Fibroblast of lung (primary cell): ENCODE data around the gene PTDSS2. TPM values are rescaled to one million over a fixed set of nuclear protein-coding genes. Genes with fewer than 3 reads are reported as not detected.

Source experiments
- DNase-seq, 2 donors: peaks; one replicate each; pipeline versions ENCODE4 v3.0.0 to v3.0.0-alpha.2; 2010; ENCODE audit warnings: low read depth in 2 of 2
- H2AFZ ChIP-seq: 2 replicates; pipeline ENCODE4 v1.5.1; 2012; ENCODE audit warnings: low read length, control low read depth, inconsistent platforms
- H3K27ac ChIP-seq: 2 replicates; pipeline ENCODE4 v1.5.1; 2011; ENCODE audit warnings: low read length, control low read depth; ENCODE audit not compliant: insufficient read depth
- H3K27me3 ChIP-seq: 2 replicates; pipeline ENCODE4 v1.5.1; 2011; ENCODE audit warnings: mild to moderate bottlenecking, low read length; ENCODE audit not compliant: control insufficient read depth, insufficient read depth
- H3K36me3 ChIP-seq: 2 replicates; pipeline ENCODE4 v1.5.1; 2011; ENCODE audit warnings: low read length; ENCODE audit not compliant: control insufficient read depth, insufficient read depth
- H3K4me1 ChIP-seq: 2 replicates; pipeline ENCODE4 v1.5.1; 2011; ENCODE audit warnings: low read length; ENCODE audit not compliant: control insufficient read depth, insufficient read depth; ENCODE audit errors: extremely low read depth
- H3K4me2 ChIP-seq: 2 replicates; pipeline ENCODE4 v1.5.1; 2011; ENCODE audit warnings: low read length, control low read depth; ENCODE audit not compliant: insufficient read depth; ENCODE audit errors: extremely low read depth
- H3K4me3 ChIP-seq, 4 experiments: fragments of 200-600 bp in 1 of 4; sonication (generic) in 1 of 4; replicated peaks in 1 of 4; 2 replicates each; pipeline ENCODE4 v1.5.1; 2011 to 2016; ENCODE audit warnings: low read length in 4 of 4, low read depth in 3 of 4, mild to moderate bottlenecking in 3 of 4, control low read depth in 2 of 4, inconsistent platforms in 1 of 4, mixed read lengths in 1 of 4; ENCODE audit not compliant: insufficient read depth in 1 of 4; ENCODE audit errors: control extremely low read depth in 1 of 4
- H3K79me2 ChIP-seq: 2 replicates; pipeline ENCODE4 v1.5.1; 2012; ENCODE audit warnings: mild to moderate bottlenecking, low read length, inconsistent platforms; ENCODE audit not compliant: control insufficient read depth, insufficient read depth
- H3K9ac ChIP-seq: 2 replicates; pipeline ENCODE4 v1.5.1; 2011; ENCODE audit warnings: mild to moderate bottlenecking, low read length, control low read depth; ENCODE audit not compliant: insufficient read depth
- H3K9me3 ChIP-seq: 2 replicates; pipeline ENCODE4 v1.5.1; 2012; ENCODE audit warnings: low read depth, low read length; ENCODE audit not compliant: control insufficient read depth, insufficient read depth
- H4K20me1 ChIP-seq: 2 replicates; pipeline ENCODE4 v1.5.1; 2011; ENCODE audit warnings: low read length; ENCODE audit not compliant: control insufficient read depth, insufficient read depth; ENCODE audit errors: extremely low read depth
- EZH2 ChIP-seq: IDR thresholded peaks from 2 replicates; pipeline ENCODE4 v1.5.1; 2012; ENCODE audit warnings: low read length, control low read depth, mild to moderate bottlenecking; ENCODE audit errors: missing control alignments
- polyA plus RNA-seq, 2 donors: library from polyadenylated mRNA; depleted of rRNA in 1 of 2; stranded (reverse) in 1 of 2; unstranded in 1 of 2; fragments of >200 nt; gene quantifications; 2 replicates each; pipeline ENCODE4 v1.2.1, GENCODE V29; 2011 to 2012; ENCODE audit warnings: missing spikeins in 1 of 2
- total RNA-seq: library from RNA; depleted of rRNA; stranded (reverse); fragments of >200 nt; gene quantifications from 2 replicates; pipeline ENCODE4 v1.2.1, GENCODE V29; 2014
- TF ChIP-seq, protein P1 (sequence below), 2 donors: IDR thresholded peaks in 1 of 2; conservative IDR thresholded peaks in 1 of 2; 1 replicate in 1 of 2; 2 replicates in 1 of 2; pipeline ENCODE4 v1.5.1; 2011 to 2012; ENCODE audit warnings: low read length in 2 of 2, control low read depth in 1 of 2, inconsistent platforms in 1 of 2, low read depth in 1 of 2, mild to moderate bottlenecking in 1 of 2

PTDSS2 gene
- total and polyA plus RNA-seq, 2 donors (not counting 1 experiment from before 2014, with no cell fraction given) = 17.4 to 36.7 TPM

DNA sequence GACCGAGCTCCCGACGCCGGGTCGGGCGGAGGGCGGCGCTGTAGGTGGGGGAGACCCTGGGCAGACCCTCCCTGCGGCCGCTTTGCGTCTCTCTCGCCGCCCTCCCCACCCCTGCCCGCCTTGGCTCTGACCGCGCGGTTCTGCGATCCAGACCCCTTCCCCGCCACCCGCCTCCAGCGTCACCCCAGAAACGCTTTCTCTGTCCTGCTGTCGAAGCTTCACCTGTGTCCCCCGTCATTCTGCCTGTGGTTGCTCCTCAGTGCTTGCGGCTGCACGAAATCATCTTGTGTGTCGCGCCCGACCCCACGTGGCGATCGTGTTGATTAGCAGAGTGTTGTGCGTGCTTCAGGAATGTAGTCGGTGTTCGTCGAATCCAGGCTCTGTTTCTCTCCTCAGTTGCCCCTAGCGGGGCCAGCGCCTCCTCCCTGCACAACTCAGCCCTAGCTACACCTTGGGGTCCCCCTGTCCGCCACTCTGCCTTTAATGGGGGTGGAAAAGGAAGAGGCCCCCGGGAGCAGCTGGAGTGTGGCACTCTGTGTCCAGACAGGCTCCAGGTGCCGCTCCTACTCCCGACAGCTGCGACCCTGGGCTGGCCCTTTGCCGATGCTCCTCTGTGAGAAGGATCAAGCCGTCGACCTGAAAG, 851 bp downstream of the PTDSS2 start:
- Histone ChIP-seq H4K20me1 (no peaks in the 10 kb centered on the region), H3K27ac (peak overlapping the region; percentile 90), H3K4me2 (peak overlapping the region; percentile 97), H3K4me1 (peaks cover 2% of the 10 kb centered on the region), H3K9ac (peak overlapping the region; percentile 83), H3K79me2 (peaks cover 38% of the 10 kb centered on the region), H2AFZ (no peak overlapping the region), H3K9me3 (no peaks in the 10 kb centered on the region), H3K27me3 (no peaks in the 10 kb centered on the region), H3K36me3 (peaks cover 16% of the 10 kb centered on the region), H3K4me3 (peak overlapping the region; percentile 78 to 90 (median 86))
- peak; percentile 61 to 63 for DNase-seq
- TF ChIP-seq EZH2 = no peak
- TF ChIP-seq, protein P1, sequence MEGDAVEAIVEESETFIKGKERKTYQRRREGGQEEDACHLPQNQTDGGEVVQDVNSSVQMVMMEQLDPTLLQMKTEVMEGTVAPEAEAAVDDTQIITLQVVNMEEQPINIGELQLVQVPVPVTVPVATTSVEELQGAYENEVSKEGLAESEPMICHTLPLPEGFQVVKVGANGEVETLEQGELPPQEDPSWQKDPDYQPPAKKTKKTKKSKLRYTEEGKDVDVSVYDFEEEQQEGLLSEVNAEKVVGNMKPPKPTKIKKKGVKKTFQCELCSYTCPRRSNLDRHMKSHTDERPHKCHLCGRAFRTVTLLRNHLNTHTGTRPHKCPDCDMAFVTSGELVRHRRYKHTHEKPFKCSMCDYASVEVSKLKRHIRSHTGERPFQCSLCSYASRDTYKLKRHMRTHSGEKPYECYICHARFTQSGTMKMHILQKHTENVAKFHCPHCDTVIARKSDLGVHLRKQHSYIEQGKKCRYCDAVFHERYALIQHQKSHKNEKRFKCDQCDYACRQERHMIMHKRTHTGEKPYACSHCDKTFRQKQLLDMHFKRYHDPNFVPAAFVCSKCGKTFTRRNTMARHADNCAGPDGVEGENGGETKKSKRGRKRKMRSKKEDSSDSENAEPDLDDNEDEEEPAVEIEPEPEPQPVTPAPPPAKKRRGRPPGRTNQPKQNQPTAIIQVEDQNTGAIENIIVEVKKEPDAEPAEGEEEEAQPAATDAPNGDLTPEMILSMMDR (conservative IDR thresholded peaks at IDR 0.05 in 1 of 2, IDR thresholded peaks at IDR 0.05 in 1 of 2; ENCODE audit: low read depth in 1 of 2, low read length in 2 of 2) = no peak

DNA sequence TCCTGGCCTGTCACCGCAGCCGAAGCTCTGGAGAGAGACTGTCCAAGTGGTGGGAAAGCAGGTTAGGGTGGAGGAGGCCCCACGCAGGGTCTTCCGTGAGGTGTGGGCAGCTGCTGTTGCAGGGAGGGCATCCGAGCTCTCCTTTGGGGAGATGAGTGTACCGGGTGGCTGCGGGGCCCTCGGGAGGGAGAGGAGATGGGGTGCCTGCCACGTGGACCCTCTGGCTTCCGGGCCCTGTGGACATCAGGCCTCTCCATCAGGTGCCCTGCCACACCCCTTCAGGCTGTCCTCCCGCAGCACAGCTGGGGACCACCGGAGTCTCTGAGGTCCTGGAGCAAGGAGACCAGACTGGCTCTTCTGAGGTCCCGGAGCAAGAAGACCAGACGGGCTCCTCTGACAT, 1.7 kb downstream of the PTDSS2 start:
- no peaks in the 10 kb centered on the region for H4K20me1 ChIP-seq
- H3K4me3 ChIP-seq = peak overlapping the region; percentile 78 to 90 (median 86)

DNA sequence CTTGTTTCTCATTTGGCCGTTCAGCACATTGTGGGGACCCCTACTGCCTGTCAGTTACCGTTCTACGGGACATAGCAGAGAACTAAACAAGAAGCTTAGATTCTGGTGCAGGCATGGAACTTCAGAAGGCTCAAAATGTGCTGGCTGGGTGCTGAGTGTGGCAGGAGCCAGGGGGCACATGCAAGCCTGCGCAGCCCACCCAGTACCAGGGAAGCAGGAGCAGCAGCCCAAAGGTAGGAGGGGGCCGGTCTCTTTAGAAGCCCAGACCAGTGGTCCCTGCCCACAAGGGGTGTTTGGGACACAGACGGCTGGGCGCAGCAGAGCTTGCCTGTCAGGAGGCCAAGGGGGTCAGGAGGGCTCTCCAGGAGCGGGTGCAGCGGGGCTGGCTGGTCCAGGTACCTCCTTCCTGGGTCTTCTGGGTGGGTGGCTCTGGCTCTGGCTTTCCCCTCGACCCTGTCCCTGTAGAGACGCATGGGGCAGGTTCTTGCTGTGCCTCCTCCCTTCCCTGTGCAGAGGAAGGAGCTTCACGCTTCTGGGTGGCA, 2.2 kb downstream of the PTDSS2 start:
- Histone ChIP-seq H2AFZ (no peak overlapping the region), H3K79me2 (peaks cover 38% of the 10 kb centered on the region), H3K27ac (no peak overlapping the region), H3K4me2 (no peak overlapping the region), H3K4me3 (no peak overlapping the region), H3K9ac (no peak overlapping the region), H3K9me3 (no peaks in the 10 kb centered on the region), H3K27me3 (no peaks in the 10 kb centered on the region), H4K20me1 (no peaks in the 10 kb centered on the region), H3K4me1 (peaks cover 2% of the 10 kb centered on the region), H3K36me3 (peaks cover 19% of the 10 kb centered on the region)
- TF ChIP-seq EZH2 = no peak
- TF ChIP-seq, protein P1 (conservative IDR thresholded peaks at IDR 0.05 in 1 of 2, IDR thresholded peaks at IDR 0.05 in 1 of 2; ENCODE audit: low read depth in 1 of 2, low read length in 2 of 2) = no peak
- DNase-seq = no peak

More for the DNA sequence above, 1.7 kb downstream of the PTDSS2 start:
- H3K4me2 ChIP-seq = peak overlapping the region; percentile 97
- peaks cover 2% of the 10 kb centered on the region for H3K4me1 ChIP-seq
- no peak overlapping the region for H2AFZ ChIP-seq
- no peak for DNase-seq
- no peak overlapping the region for H3K27ac ChIP-seq
- H3K9me3 ChIP-seq = no peaks in the 10 kb centered on the region
- no peak for TF ChIP-seq EZH2
- TF ChIP-seq, protein P1 (conservative IDR thresholded peaks at IDR 0.05 in 1 of 2, IDR thresholded peaks at IDR 0.05 in 1 of 2; ENCODE audit: low read depth in 1 of 2, low read length in 2 of 2) = no peak
- H3K36me3 ChIP-seq = peaks cover 16% of the 10 kb centered on the region
- H3K9ac ChIP-seq = no peak overlapping the region
- H3K27me3 ChIP-seq = no peaks in the 10 kb centered on the region
- peaks cover 38% of the 10 kb centered on the region for H3K79me2 ChIP-seq
